H1 (cell line): ENCODE measurements around the gene FSCN2. TPM values are rescaled to one million over a fixed set of nuclear protein-coding genes. Genes with fewer than 3 reads are reported as not detected.

ENCODE experiments used
- BRCA1 ChIP-seq: IDR thresholded peaks from 2 replicates; pipeline ENCODE4 v1.6.1; 2012; ENCODE audit warnings: low read depth, low read length, improper control_type of control experiment
- CREB1 ChIP-seq: IDR thresholded peaks from 2 replicates; pipeline ENCODE4 v1.6.1; 2012; ENCODE audit warnings: inconsistent platforms
- EGR1 ChIP-seq: IDR thresholded peaks from 2 replicates; pipeline ENCODE4 v1.6.1; 2011; ENCODE audit warnings: low read depth, low read length, borderline replicate concordance
- FOSL1 ChIP-seq: IDR thresholded peaks from 2 replicates; pipeline ENCODE4 v1.6.1; 2011; ENCODE audit warnings: mild to moderate bottlenecking, low read depth, low read length, moderate library complexity; ENCODE audit not compliant: insufficient read depth
- KDM4A ChIP-seq: IDR thresholded peaks from one replicate; pipeline ENCODE4 v1.7.1; 2012; ENCODE audit warnings: low read depth, mild to moderate bottlenecking, moderate library complexity, low read length, inconsistent platforms; ENCODE audit not compliant: severe bottlenecking
- KDM5A ChIP-seq: fragments of 200-600 bp; IDR thresholded peaks from 2 replicates; pipeline ENCODE4 v1.7.1; 2012; ENCODE audit warnings: mild to moderate bottlenecking, low read length, inconsistent platforms, mixed read lengths
- NRF1 ChIP-seq: IDR thresholded peaks from 2 replicates; pipeline ENCODE4 v1.6.1; 2011; ENCODE audit warnings: mild to moderate bottlenecking, low read depth, low read length, improper control_type of control experiment
- RAD21 ChIP-seq, 2 experiments: IDR thresholded peaks in 1 of 2; conservative IDR thresholded peaks in 1 of 2; 2 replicates each; pipeline ENCODE4 v1.6.1; 2011; ENCODE audit warnings: low read depth in 2 of 2, low read length in 2 of 2, improper control_type of control experiment in 1 of 2, inconsistent platforms in 1 of 2, mild to moderate bottlenecking in 1 of 2, moderate library complexity in 1 of 2
- SIRT6 ChIP-seq: IDR thresholded peaks from one replicate; pipeline ENCODE4 v1.7.1; 2012; ENCODE audit warnings: low read length, inconsistent platforms
- SP2 ChIP-seq: IDR thresholded peaks from 2 replicates; pipeline ENCODE4 v1.6.1; 2012; ENCODE audit warnings: mild to moderate bottlenecking, low read length, inconsistent platforms
- SUZ12 ChIP-seq: fragments of 200-600 bp; sonication (generic); IDR thresholded peaks from 2 replicates; pipeline ENCODE4 v1.6.1; 2012; ENCODE audit warnings: mild to moderate bottlenecking, inconsistent platforms, low read length, moderate library complexity, mixed read lengths
- TAF1 ChIP-seq: IDR thresholded peaks from 2 replicates; pipeline ENCODE4 v1.6.1; 2011; ENCODE audit warnings: mild to moderate bottlenecking, low read depth, low read length
- TBP ChIP-seq: IDR thresholded peaks from 2 replicates; pipeline ENCODE4 v1.6.1; 2011; ENCODE audit warnings: low read depth, low read length, improper control_type of control experiment
- YY1 ChIP-seq: IDR thresholded peaks from 2 replicates; pipeline ENCODE4 v1.6.1; 2011; ENCODE audit warnings: low read depth, mild to moderate bottlenecking, low read length
- polyA plus RNA-seq, 7 experiments: library from polyadenylated mRNA; depleted of rRNA in 3 of 7; stranded (reverse) in 5 of 7; unstranded in 2 of 7; fragments of >200 nt in 5 of 7; fragments of 200-250 nt in 2 of 7; gene quantifications; 1 replicate in 5 of 7; 2 replicates in 1 of 7; 4 replicates in 1 of 7; pipeline versions ENCODE4 v1.2.1 to v1.2.3, GENCODE V29; 2011 to 2013; ENCODE audit warnings: missing spikeins in 2 of 7, mixed read lengths in 2 of 7
- total RNA-seq: library from RNA; stranded (reverse); fragmentation: NEBNext Ultra II Directional; extraction: Animal tissue kit (Norgen Biotek cat#: 25700); gene quantifications from 2 replicates; pipeline ENCODE4 v1.2.1, GENCODE V29; 2021
- TF ChIP-seq, protein P1 (sequence below): IDR thresholded peaks from 2 replicates; pipeline ENCODE4 v1.6.1; 2012; ENCODE audit warnings: inconsistent platforms

The FSCN2 gene
- total and polyA plus RNA-seq, 2 of the 8 experiments (the other 6 are each of a cell fraction or from before 2014, with no cell fraction given), result 0.18 to 0.30 TPM

DNA sequence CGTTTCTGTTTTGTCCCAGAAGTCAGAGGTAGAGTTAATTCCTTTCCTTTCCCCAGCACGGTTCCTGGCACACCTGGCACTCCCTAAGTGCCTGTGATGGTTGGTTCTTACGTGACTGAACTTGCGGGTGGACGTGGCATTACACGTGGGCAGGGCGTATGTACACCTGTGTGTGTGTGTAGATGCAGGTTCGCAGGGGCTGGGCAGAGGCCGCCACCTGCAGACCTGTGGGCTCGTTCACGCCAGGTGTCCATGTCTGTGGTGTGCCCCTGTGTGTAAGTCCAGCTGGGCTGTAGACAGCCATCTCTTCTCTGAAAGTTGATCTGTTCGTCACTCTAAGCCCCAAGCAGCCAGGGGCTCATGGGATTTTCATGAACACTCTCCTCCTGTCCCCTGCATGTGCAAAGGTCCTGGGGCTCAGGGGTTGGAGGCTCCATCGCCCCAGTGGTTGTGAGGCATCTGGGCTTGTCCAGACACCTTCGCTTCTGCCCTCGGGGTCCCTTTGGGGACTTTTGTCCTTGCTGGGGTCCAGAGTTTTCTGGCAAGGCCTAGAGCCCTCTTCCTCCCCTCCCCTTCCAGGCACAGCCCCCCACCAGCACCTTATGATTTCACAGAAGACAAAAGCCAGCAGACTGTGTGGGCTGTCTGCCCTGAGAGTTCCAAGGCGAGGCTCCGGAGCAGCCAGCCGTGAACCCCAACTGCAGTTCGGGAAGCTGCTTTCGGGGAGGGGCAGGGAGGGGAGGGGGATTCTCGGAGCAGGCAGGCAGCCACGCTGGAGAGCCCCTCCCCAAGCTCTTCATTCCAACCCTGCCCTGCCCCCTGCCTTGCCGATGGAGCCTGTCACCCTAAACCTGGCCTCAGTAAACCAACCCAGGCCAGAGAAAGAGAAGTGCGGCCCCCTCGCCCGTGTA, 5.4 kb upstream of the FSCN2 start (continued):
- TF ChIP-seq NRF1, result no peak
- no peak for TF ChIP-seq SP2
- TF ChIP-seq YY1, result 0 out of 2 replicates have a peak, but pooled peaks have one; percentile 7
- no peak for TF ChIP-seq SUZ12
- no peak for TF ChIP-seq SIRT6
- no peak for TF ChIP-seq TAF1
- no peak for TF ChIP-seq FOSL1
- TF ChIP-seq KDM5A, result no peak
- TF ChIP-seq KDM4A, result no peak
- no peak for TF ChIP-seq CREB1
- TF ChIP-seq RAD21 (IDR thresholded peaks at IDR 0.05 in 1 of 2, conservative IDR thresholded peaks at IDR 0.05 in 1 of 2; ENCODE audit: low read depth in 2 of 2, low read length in 2 of 2), result peak; percentile 48 to 62; a peak in 3 of 4 replicates
- TF ChIP-seq EGR1, result no peak
- no peak for TF ChIP-seq TBP
- TF ChIP-seq, protein P1, sequence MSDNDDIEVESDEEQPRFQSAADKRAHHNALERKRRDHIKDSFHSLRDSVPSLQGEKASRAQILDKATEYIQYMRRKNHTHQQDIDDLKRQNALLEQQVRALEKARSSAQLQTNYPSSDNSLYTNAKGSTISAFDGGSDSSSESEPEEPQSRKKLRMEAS, result no peak
- no peak for TF ChIP-seq BRCA1
